A549 (cell line): Measurements from ENCODE around the gene LIPE. TPM values are rescaled to one million over a fixed set of nuclear protein-coding genes. Genes with fewer than 3 reads are reported as not detected.

Source experiments
- ATAC-seq, 2 experiments: fragments of 200-7000 bp in 1 of 2; fragments of >200 bp in 1 of 2; cut with Nextera tagmentation in 1 of 2; cut with Tn5 transposase in 1 of 2; 3 replicates each; pipeline versions ENCODE4 v1.8.0 to v1.9.1; 2018 to 2020; ENCODE audit warnings: mild to moderate bottlenecking in 1 of 2, moderate library complexity in 1 of 2
- CTCF ChIA-PET: fragments of 300-600 bp; sonication (Branson Sonifier 250); formaldehyde crosslinking; extraction: SDS; loops from one replicate; lab custom pipeline; 2021; ENCODE audit warnings: antibody characterized with exemption, inconsistent platforms; lab: Yijun Ruan, JAX
- POLR2A ChIA-PET: fragments of 350-600 bp; formaldehyde crosslinking; extraction: SDS; loops from one replicate; lab custom pipeline; 2021; ENCODE audit warnings: antibody characterized with exemption, inconsistent platforms; lab: Yijun Ruan, JAX
- DNase-seq, 2 experiments: peaks; one replicate each; pipeline versions ENCODE4 v3.0.0 to v3.0.0-alpha.2; 2011 to 2016; ENCODE audit warnings: low read depth in 1 of 2, low spot score in 1 of 2
- FAIRE-seq: peaks from 2 replicates; lab custom pipeline; 2011; peaks lifted over from hg19 to GRCh38; lab: Jason Lieb, UNC
- H3K27ac ChIP-seq, 2 experiments: fragments of >200 bp; sonication (Bioruptor Twin); formaldehyde crosslinking; 3 replicates each; pipeline ENCODE4 v1.5.1; 2016 to 2017
- H3K4me1 ChIP-seq: fragments of >200 bp; sonication (Bioruptor Twin); formaldehyde crosslinking; 3 replicates; pipeline ENCODE4 v1.6.1; 2016
- H3K4me2 ChIP-seq: fragments of >200 bp; sonication (Bioruptor Twin); formaldehyde crosslinking; 3 replicates; pipeline ENCODE4 v1.6.1; 2016
- H3K4me3 ChIP-seq: fragments of >200 bp; sonication (Bioruptor Twin); formaldehyde crosslinking; 3 replicates; pipeline ENCODE4 v1.5.1; 2016
- H3K9me3 ChIP-seq: fragments of >200 bp; sonication (Bioruptor Twin); formaldehyde crosslinking; 3 replicates; pipeline ENCODE4 v1.6.1; 2016
- CHD2 ChIP-seq: fragments of 150-350 bp; IDR thresholded peaks from 2 replicates; pipeline ENCODE4 v1.6.1; 2014; ENCODE audit warnings: low read length; ENCODE audit not compliant: partially characterized antibody
- CHD4 ChIP-seq: fragments of 200-600 bp; sonication (generic); IDR thresholded peaks from 2 replicates; pipeline ENCODE4 v1.6.1; 2016; ENCODE audit warnings: antibody characterized with exemption, mild to moderate bottlenecking, borderline replicate concordance
- EHF ChIP-seq: fragments of 250-450 bp; sonication (Bioruptor Pico); IDR thresholded peaks from 2 replicates; pipeline ENCODE4 v1.5.0; 2020; ENCODE audit warnings: mild to moderate bottlenecking
- EHMT2 ChIP-seq: fragments of 200-600 bp; sonication (generic); IDR thresholded peaks from 2 replicates; pipeline ENCODE4 v1.6.1; 2016; ENCODE audit warnings: antibody characterized with exemption, low read depth, mild to moderate bottlenecking, moderate library complexity
- ESRRA ChIP-seq: fragments of 150-350 bp; IDR thresholded peaks from 2 replicates; pipeline ENCODE4 v1.6.1; 2014; ENCODE audit warnings: mild to moderate bottlenecking, low read length, borderline replicate concordance
- FOSL2 ChIP-seq, 2 experiments: fragments of 450-650 bp in 1 of 2; fragments of >200 bp in 1 of 2; sonication (Bioruptor Twin) in 1 of 2; formaldehyde crosslinking; IDR thresholded peaks; 2 replicates each; pipeline versions ENCODE4 v1.5.0 to v1.6.1; 2016 to 2020; ENCODE audit warnings: mild to moderate bottlenecking in 1 of 2, moderate library complexity in 1 of 2
- FOXS1 ChIP-seq: fragments of 250-450 bp; sonication (Bioruptor Pico); IDR thresholded peaks from 2 replicates; pipeline ENCODE4 v1.5.0; 2020; ENCODE audit warnings: mild to moderate bottlenecking, moderate library complexity
- GATA3 ChIP-seq: IDR thresholded peaks from 2 replicates; pipeline ENCODE4 v1.6.1; 2012; ENCODE audit warnings: borderline replicate concordance
- HDAC2 ChIP-seq: fragments of 200-600 bp; sonication (generic); IDR thresholded peaks from 2 replicates; pipeline ENCODE4 v1.6.1; 2016
- HEYL ChIP-seq: fragments of 250-450 bp; sonication (Bioruptor Pico); IDR thresholded peaks from 2 replicates; pipeline ENCODE4 v1.8.0; 2021; ENCODE audit warnings: mild to moderate bottlenecking, moderate library complexity
- HOXA7 ChIP-seq: fragments of 250-450 bp; sonication (Bioruptor Pico); IDR thresholded peaks from 2 replicates; pipeline ENCODE4 v1.5.0; 2020; ENCODE audit warnings: mild to moderate bottlenecking, moderate library complexity
- HOXB13 ChIP-seq: fragments of 250-450 bp; sonication (Bioruptor Pico); IDR thresholded peaks from 2 replicates; pipeline ENCODE4 v1.5.0; 2020; ENCODE audit warnings: low read depth, mild to moderate bottlenecking, moderate library complexity
- HOXB5 ChIP-seq: fragments of 250-450 bp; sonication (Bioruptor Pico); IDR thresholded peaks from 2 replicates; pipeline ENCODE4 v1.5.0; 2020; ENCODE audit warnings: mild to moderate bottlenecking, moderate library complexity
- JUNB ChIP-seq: fragments of >200 bp; sonication (Bioruptor Twin); formaldehyde crosslinking; IDR thresholded peaks from 2 replicates; pipeline ENCODE4 v1.6.1; 2016
- KDM1A ChIP-seq: fragments of 200-600 bp; sonication (generic); IDR thresholded peaks from 2 replicates; pipeline ENCODE4 v1.6.1; 2016; ENCODE audit warnings: low read depth, mild to moderate bottlenecking
- KDM5A ChIP-seq: fragments of 200-600 bp; sonication (generic); IDR thresholded peaks from 2 replicates; pipeline ENCODE4 v1.6.1; 2016; ENCODE audit warnings: antibody characterized with exemption, mild to moderate bottlenecking
- MAFK ChIP-seq: fragments of 450-650 bp; IDR thresholded peaks from 2 replicates; pipeline ENCODE4 v1.6.1; 2014; ENCODE audit not compliant: partially characterized antibody
- MAZ ChIP-seq: fragments of 150-350 bp; IDR thresholded peaks from 2 replicates; pipeline ENCODE4 v1.6.1; 2014; ENCODE audit warnings: antibody characterized with exemption, low read depth, low read length, borderline replicate concordance
- MYC ChIP-seq: IDR thresholded peaks from 2 replicates; pipeline ENCODE4 v1.6.1; 2012; ENCODE audit warnings: mild to moderate bottlenecking, inconsistent platforms, low read length, improper control_type of control experiment, borderline replicate concordance
- NFE2L2 ChIP-seq: fragments of 150-350 bp; conservative IDR thresholded peaks from 2 replicates; pipeline ENCODE4 v1.6.1; 2014; ENCODE audit warnings: low read length
- NR3C1 ChIP-seq: fragments of >200 bp; sonication (Bioruptor Twin); formaldehyde crosslinking; IDR thresholded peaks from 3 replicates; pipeline ENCODE4 v1.6.1; 2017
- POLR2A ChIP-seq: IDR thresholded peaks from 2 replicates; pipeline ENCODE4 v1.6.1; 2012; ENCODE audit warnings: mild to moderate bottlenecking, low read length
- RAD21 ChIP-seq, 2 experiments: fragments of >200 bp in 1 of 2; sonication (Bioruptor Twin) in 1 of 2; formaldehyde crosslinking in 1 of 2; IDR thresholded peaks in 1 of 2; conservative IDR thresholded peaks in 1 of 2; 2 replicates in 1 of 2; 3 replicates in 1 of 2; pipeline ENCODE4 v1.6.1; 2012 to 2018; ENCODE audit warnings: inconsistent platforms in 1 of 2
- RARB ChIP-seq: fragments of 250-450 bp; sonication (Bioruptor Pico); IDR thresholded peaks from 2 replicates; pipeline ENCODE4 v1.8.0; 2021; ENCODE audit warnings: mild to moderate bottlenecking, moderate library complexity
- RCOR1 ChIP-seq: fragments of 150-350 bp; IDR thresholded peaks from 2 replicates; pipeline ENCODE4 v1.6.1; 2014; ENCODE audit warnings: antibody characterized with exemption, low read length, low read depth
- SREBF2 ChIP-seq: fragments of 450-650 bp; IDR thresholded peaks from 2 replicates; pipeline ENCODE4 v1.6.1; 2014; ENCODE audit warnings: mild to moderate bottlenecking, moderate library complexity
- TP53 ChIP-seq: fragments of 250-450 bp; sonication (Bioruptor Pico); IDR thresholded peaks from 2 replicates; pipeline ENCODE4 v1.5.0; 2021; ENCODE audit warnings: mild to moderate bottlenecking, moderate library complexity
- ZC3H11A ChIP-seq: fragments of 450-650 bp; IDR thresholded peaks from 2 replicates; pipeline ENCODE4 v1.6.1; 2014; ENCODE audit warnings: antibody characterized with exemption, mild to moderate bottlenecking
- WGBS: methylation state at CpG from one replicate; pipeline ENCODE4 v1.1.6; 2017; ENCODE audit errors: missing lambda C conversion rate; 5-methylcytosine and 5-hydroxymethylcytosine counted together
- polyA plus RNA-seq, 4 experiments: library from polyadenylated mRNA; depleted of rRNA in 3 of 4; stranded (reverse); fragments of >200 nt; fragmentation: RNase III in 1 of 4; extraction: RNeasy Plus Mini Kit Qiagen cat#74134 plus additional on column Dnase treatment in 1 of 4; gene quantifications; 2 replicates in 3 of 4; 3 replicates in 1 of 4; pipeline ENCODE4 v1.2.3, GENCODE V29; 2011 to 2017
- TF ChIP-seq, protein P1 (sequence below): IDR thresholded peaks from 2 replicates; pipeline ENCODE4 v1.6.1; 2012
- TF ChIP-seq, protein P2 (sequence below): fragments of >200 bp; sonication (Bioruptor Twin); formaldehyde crosslinking; IDR thresholded peaks from 3 replicates; pipeline ENCODE4 v1.5.1; 2016
- TF ChIP-seq, protein P3 (sequence below): fragments of >200 bp; sonication (Bioruptor Twin); formaldehyde crosslinking; IDR thresholded peaks from 3 replicates; pipeline ENCODE4 v1.6.1; 2016
- TF ChIP-seq, protein P4 (sequence below): fragments of 150-350 bp; IDR thresholded peaks from 2 replicates; pipeline ENCODE4 v1.6.1; 2014; ENCODE audit warnings: low read depth, mild to moderate bottlenecking, low read length
- TF ChIP-seq, protein P5 (sequence below): fragments of >200 bp; sonication (Bioruptor Twin); formaldehyde crosslinking; IDR thresholded peaks from 2 replicates; pipeline ENCODE4 v1.6.1; 2016
- TF ChIP-seq, protein P6 (sequence below): fragments of 200-600 bp; sonication (generic); IDR thresholded peaks from 2 replicates; pipeline ENCODE4 v1.6.1; 2016; ENCODE audit warnings: antibody characterized with exemption, mild to moderate bottlenecking, moderate library complexity

LIPE gene
- polyA plus RNA-seq, 2 of the 4 experiments (the other 2 are of a cell fraction) = 1.6 to 3.2 TPM

DNA sequence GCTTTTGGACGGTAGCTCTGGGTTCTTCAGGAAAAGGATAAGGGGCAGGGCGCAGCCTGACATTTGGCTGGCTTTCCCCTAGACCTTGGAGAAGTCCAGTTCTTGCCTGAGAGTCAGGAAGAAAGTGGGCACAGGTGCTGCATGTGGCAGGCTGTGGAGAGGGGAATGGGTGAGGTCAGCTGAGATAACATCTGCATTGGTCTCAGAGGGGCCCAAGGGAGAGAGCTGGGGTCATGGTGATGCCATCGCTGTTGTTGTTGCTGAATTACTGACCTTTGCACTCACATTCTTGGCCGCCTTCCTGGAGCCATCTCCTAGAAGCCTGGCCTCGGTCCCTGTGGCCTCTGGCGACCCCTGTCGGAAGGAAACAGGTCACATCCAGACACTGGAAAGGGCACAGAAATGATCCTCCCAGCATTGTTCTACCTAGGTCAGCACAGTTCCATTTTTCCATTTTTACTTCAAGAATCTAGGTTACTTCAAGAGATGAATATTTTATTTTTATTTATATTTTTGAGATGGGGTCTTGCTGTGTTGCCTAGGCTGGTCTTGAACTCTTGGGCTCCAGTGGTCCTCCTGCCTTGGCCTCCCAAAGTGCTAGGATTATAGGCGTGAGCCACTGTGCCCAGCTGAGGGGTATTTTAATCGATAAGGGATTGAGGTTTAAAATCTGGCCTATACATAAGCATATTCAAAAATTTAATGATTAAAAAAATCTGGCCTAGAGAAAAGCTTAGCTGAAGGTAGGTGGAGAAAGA is 6.5 kb upstream of the LIPE start:
- DNase-seq = peak; percentile 90 to 91
- Histone ChIP-seq H3K27ac (peak overlapping the region; percentile 58 to 75), H3K4me3 (no peak overlapping the region), H3K4me1 (peaks cover 21% of the 10 kb centered on the region), H3K9me3 (no peaks in the 10 kb centered on the region), H3K4me2 (peak overlapping the region; percentile 56)
- POLR2A ChIA-PET = interaction anchor here (0.8 to 0.9 kb wide), 2 partner anchors 10 to 257 kb away, joined by 3 read pairs; no protein-coding TSS in a partner anchor
- peak; percentile 93 for FAIRE-seq
- 28% methylated on average over 9 of the region's 9 CpGs for WGBS
- CTCF ChIA-PET = interaction anchor here (0.6 to 7.0 kb wide), 53 partner anchors 7 to 384 kb away, joined by 3 to 126 read pairs (median 4); partner anchors contain the start of genes CEACAM1, CNFN and POU2F2
- ATAC-seq = peak; percentile 91 to 96
- TF ChIP-seq POLR2A = no peak
- TF ChIP-seq ZC3H11A = no peak
- TF ChIP-seq RAD21 (conservative IDR thresholded peaks at IDR 0.05 in 1 of 2, IDR thresholded peaks at IDR 0.05 in 1 of 2) = peak; percentile 92 to 98
- TF ChIP-seq RARB (CRISPR knock-in tag) = no peak
- TF ChIP-seq KDM1A = no peak
- TF ChIP-seq MYC = no peak
- no peak for TF ChIP-seq HOXB5 (CRISPR knock-in tag)
- TF ChIP-seq SREBF2 = no peak
- TF ChIP-seq JUNB = no peak
- TF ChIP-seq HDAC2 = no peak
- TF ChIP-seq, protein P1, sequence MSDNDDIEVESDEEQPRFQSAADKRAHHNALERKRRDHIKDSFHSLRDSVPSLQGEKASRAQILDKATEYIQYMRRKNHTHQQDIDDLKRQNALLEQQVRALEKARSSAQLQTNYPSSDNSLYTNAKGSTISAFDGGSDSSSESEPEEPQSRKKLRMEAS = peak; percentile 32; the same call in 1 of the 2 replicates
- TF ChIP-seq HOXA7 (CRISPR knock-in tag) = no peak
- TF ChIP-seq GATA3 = peak; percentile 80
- TF ChIP-seq ESRRA = peak; percentile 45; the same call in 1 of the 2 replicates
- TF ChIP-seq KDM5A = no peak
- TF ChIP-seq TP53 (CRISPR knock-in tag) = no peak
- TF ChIP-seq EHMT2 = 0 out of 2 replicates have a peak, but pooled peaks have one; percentile 38
- no peak for TF ChIP-seq RCOR1
- peak; percentile 26 for TF ChIP-seq MAFK
- no peak for TF ChIP-seq CHD2
- TF ChIP-seq, protein P2, sequence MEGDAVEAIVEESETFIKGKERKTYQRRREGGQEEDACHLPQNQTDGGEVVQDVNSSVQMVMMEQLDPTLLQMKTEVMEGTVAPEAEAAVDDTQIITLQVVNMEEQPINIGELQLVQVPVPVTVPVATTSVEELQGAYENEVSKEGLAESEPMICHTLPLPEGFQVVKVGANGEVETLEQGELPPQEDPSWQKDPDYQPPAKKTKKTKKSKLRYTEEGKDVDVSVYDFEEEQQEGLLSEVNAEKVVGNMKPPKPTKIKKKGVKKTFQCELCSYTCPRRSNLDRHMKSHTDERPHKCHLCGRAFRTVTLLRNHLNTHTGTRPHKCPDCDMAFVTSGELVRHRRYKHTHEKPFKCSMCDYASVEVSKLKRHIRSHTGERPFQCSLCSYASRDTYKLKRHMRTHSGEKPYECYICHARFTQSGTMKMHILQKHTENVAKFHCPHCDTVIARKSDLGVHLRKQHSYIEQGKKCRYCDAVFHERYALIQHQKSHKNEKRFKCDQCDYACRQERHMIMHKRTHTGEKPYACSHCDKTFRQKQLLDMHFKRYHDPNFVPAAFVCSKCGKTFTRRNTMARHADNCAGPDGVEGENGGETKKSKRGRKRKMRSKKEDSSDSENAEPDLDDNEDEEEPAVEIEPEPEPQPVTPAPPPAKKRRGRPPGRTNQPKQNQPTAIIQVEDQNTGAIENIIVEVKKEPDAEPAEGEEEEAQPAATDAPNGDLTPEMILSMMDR = peak; percentile 99
- TF ChIP-seq FOXS1 = no peak
- TF ChIP-seq, protein P3, sequence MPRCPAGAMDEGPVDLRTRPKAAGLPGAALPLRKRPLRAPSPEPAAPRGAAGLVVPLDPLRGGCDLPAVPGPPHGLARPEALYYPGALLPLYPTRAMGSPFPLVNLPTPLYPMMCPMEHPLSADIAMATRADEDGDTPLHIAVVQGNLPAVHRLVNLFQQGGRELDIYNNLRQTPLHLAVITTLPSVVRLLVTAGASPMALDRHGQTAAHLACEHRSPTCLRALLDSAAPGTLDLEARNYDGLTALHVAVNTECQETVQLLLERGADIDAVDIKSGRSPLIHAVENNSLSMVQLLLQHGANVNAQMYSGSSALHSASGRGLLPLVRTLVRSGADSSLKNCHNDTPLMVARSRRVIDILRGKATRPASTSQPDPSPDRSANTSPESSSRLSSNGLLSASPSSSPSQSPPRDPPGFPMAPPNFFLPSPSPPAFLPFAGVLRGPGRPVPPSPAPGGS = no peak
- no peak for TF ChIP-seq FOSL2 (IDR thresholded peaks at IDR 0.05)
- TF ChIP-seq FOSL2 (CRISPR knock-in tag; IDR thresholded peaks at IDR 0.05) = no peak
- no peak for TF ChIP-seq MAZ
- TF ChIP-seq, protein P4, sequence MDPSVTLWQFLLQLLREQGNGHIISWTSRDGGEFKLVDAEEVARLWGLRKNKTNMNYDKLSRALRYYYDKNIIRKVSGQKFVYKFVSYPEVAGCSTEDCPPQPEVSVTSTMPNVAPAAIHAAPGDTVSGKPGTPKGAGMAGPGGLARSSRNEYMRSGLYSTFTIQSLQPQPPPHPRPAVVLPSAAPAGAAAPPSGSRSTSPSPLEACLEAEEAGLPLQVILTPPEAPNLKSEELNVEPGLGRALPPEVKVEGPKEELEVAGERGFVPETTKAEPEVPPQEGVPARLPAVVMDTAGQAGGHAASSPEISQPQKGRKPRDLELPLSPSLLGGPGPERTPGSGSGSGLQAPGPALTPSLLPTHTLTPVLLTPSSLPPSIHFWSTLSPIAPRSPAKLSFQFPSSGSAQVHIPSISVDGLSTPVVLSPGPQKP = no peak
- TF ChIP-seq NFE2L2 = no peak
- no peak for TF ChIP-seq EHF
- no peak for TF ChIP-seq CHD4
- TF ChIP-seq, protein P5, sequence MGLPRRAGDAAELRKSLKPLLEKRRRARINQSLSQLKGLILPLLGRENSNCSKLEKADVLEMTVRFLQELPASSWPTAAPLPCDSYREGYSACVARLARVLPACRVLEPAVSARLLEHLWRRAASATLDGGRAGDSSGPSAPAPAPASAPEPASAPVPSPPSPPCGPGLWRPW = no peak
- no peak for TF ChIP-seq HOXB13 (CRISPR knock-in tag)
- TF ChIP-seq, protein P6, sequence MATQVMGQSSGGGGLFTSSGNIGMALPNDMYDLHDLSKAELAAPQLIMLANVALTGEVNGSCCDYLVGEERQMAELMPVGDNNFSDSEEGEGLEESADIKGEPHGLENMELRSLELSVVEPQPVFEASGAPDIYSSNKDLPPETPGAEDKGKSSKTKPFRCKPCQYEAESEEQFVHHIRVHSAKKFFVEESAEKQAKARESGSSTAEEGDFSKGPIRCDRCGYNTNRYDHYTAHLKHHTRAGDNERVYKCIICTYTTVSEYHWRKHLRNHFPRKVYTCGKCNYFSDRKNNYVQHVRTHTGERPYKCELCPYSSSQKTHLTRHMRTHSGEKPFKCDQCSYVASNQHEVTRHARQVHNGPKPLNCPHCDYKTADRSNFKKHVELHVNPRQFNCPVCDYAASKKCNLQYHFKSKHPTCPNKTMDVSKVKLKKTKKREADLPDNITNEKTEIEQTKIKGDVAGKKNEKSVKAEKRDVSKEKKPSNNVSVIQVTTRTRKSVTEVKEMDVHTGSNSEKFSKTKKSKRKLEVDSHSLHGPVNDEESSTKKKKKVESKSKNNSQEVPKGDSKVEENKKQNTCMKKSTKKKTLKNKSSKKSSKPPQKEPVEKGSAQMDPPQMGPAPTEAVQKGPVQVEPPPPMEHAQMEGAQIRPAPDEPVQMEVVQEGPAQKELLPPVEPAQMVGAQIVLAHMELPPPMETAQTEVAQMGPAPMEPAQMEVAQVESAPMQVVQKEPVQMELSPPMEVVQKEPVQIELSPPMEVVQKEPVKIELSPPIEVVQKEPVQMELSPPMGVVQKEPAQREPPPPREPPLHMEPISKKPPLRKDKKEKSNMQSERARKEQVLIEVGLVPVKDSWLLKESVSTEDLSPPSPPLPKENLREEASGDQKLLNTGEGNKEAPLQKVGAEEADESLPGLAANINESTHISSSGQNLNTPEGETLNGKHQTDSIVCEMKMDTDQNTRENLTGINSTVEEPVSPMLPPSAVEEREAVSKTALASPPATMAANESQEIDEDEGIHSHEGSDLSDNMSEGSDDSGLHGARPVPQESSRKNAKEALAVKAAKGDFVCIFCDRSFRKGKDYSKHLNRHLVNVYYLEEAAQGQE = no peak
- no peak for TF ChIP-seq NR3C1
- no peak for TF ChIP-seq HEYL (CRISPR knock-in tag)
